ENCODE measurements around the gene FMNL3.
"Not testable (repeated sequence)": the region's sequence is repeated elsewhere in the genome, so short reads cannot be mapped to it uniquely, and the experiment has no call there.

FMNL3 gene

GRCh38 chr12:49716553-49716952, 9.3 kb upstream of the FMNL3 start:
- no peak for DNase-seq

GRCh38 chr12:49713952-49714351, 6.7 kb upstream of the FMNL3 start:
- not testable (repeated sequence) for DNase-seq

GRCh38 chr12:49708851-49709250, 1.6 kb upstream of the FMNL3 start:
- no peak for DNase-seq

- no peak for DNase-seq
These were observed 575 bp upstream of the FMNL3 start for GRCh38 chr12:49707812-49708147.

- no peak for DNase-seq
These were observed 666 bp downstream of the FMNL3 start for GRCh38 chr12:49706351-49707127.

GRCh38 chr12:49705479-49706134, 1.6 kb downstream of the FMNL3 start:
- no peak for DNase-seq

GRCh38 chr12:49703647-49704137, 3.5 kb downstream of the FMNL3 start:
- no peak for DNase-seq

GRCh38 chr12:49702676-49703215, 4.5 kb downstream of the FMNL3 start:
- no peak for DNase-seq

GRCh38 chr12:49702009-49702408, 5.2 kb downstream of the FMNL3 start:
- no peak for DNase-seq

GRCh38 chr12:49698619-49699545, 8.3 kb downstream of the FMNL3 start:
- no peak for DNase-seq

GRCh38 chr12:49697808-49698207, 9.4 kb downstream of the FMNL3 start:
- no peak for DNase-seq

- no peak for DNase-seq
These were observed 10.5 kb downstream of the FMNL3 start for GRCh38 chr12:49696723-49697122.

GRCh38 chr12:49693931-49694444, 13.2 kb downstream of the FMNL3 start:
- DNase-seq: no peak

- no peak for DNase-seq
These were observed 14.4 kb downstream of the FMNL3 start for GRCh38 chr12:49692851-49693250.

GRCh38 chr12:49689785-49690184, 17.4 kb downstream of the FMNL3 start:
- no peak for DNase-seq

GRCh38 chr12:49689237-49689636, 18.0 kb downstream of the FMNL3 start:
- no peak for DNase-seq

GRCh38 chr12:49687941-49688340, 19.3 kb downstream of the FMNL3 start:
- DNase-seq: no peak

- no peak for DNase-seq
These were observed 22.8 kb downstream of the FMNL3 start for GRCh38 chr12:49684310-49684854.

GRCh38 chr12:49683599-49684309, 23.5 kb downstream of the FMNL3 start:
- no peak for DNase-seq

GRCh38 chr12:49680075-49680474, 27.1 kb downstream of the FMNL3 start:
- no peak for DNase-seq

GRCh38 chr12:49678711-49679110, 28.5 kb downstream of the FMNL3 start:
- DNase-seq: no peak

GRCh38 chr12:49675137-49675536, 32.1 kb downstream of the FMNL3 start:
- no peak for DNase-seq
